Thoracic aorta endothelial cell (primary cell): ENCODE measurements around the gene SLC35G2. TPM values are rescaled to one million over a fixed set of nuclear protein-coding genes. Genes with fewer than 3 reads are reported as not detected.

Experiments used
- total RNA-seq: library from RNA; depleted of rRNA; stranded (reverse); fragments of >200 nt; gene quantifications from 2 replicates; pipeline ENCODE4 v1.2.3, GENCODE V29; 2012

Gene SLC35G2
- 21.9 and 27.5 TPM in 2 replicates for total RNA-seq

DNA sequence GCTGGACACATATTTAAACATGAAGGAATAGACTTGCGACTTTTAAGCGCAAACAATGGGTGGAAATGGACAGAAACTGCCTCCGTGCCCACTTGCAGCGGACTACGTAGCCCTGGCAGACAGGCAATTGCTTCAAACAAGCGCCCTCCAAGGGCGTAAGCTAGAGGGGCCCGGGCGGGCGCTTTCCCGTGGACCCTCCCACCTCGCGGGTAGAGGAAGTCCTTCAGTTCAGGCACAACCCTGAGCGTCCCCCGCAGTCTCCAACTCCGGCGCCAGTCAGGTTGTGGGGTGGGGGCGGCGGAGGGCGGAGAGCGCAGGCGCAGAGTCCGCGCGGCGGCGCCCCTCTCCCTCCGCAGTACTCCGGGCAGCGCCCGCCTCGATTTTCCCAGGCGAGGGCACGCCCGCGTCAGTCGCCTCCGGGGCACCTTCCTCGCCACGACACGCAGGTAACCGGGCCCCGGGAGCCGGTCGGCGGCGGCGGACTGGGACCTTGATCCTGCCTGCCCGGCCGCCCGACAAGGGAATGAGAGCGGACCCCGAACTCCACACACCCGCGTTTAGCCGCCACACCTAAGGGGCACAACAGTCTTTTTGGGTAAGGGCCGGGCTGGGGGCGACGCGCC, at the start of gene SLC35G2:
SLC35G2 (plus strand) TSS at position 358 of the 623 bp plus-strand sequence. CDS start 35,335 bp downstream, outside the sequence.

DNA sequence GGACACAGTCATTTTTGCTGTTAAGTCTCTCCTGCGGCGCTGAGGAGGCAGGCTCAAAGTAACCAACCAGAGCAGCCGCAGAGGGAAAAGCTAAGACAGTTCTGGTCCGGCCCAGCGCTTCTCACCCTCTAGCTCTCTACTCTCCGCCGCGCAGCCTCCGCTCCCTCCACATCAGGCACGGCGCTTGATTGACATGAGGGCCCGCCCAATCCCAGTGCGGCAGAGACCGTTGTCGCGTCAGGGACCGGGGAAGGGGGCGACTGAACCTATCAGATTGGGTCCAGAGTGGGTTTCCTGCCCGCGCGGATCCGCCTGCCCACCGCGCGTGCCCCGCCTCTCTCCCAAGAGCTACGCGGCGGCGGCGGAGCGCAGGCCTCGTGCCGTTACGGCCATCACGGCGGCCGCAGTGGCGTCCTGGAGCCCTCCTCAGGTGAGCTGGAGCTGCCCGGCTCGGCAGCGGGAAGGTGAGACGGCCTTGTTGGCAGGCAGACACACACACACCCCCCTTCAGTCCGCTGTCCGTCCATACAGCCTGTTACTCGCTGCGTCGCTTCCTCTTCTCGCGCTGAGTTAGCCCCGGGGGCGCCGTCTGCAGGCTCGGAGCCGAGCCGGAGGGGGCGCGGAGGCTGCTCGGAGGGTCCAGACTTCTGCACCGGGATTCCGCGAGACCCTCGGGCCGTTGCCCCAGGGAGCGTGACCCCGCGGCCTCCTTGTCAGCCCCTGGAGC, 43.1 kb downstream of the SLC35G2 start, which contains the start of gene NCK1:
NCK1 (plus strand) TSS at position 319 of the 727 bp plus-strand sequence. CDS start 65,794 bp downstream, outside the sequence.

Other genes with a start within 250 kb of the SLC35G2 start
- 60.3 and 61.7 TPM in 2 replicates for gene STAG1, start 66.7 kb upstream of the SLC35G2 start, total RNA-seq
- 85.3 and 150 TPM in 2 replicates for gene NCK1, start 43.1 kb downstream of the SLC35G2 start, total RNA-seq
- gene IL20RB, start 138.9 kb downstream of the SLC35G2 start, total RNA-seq, result 0.40 and 2.7 TPM in 2 replicates